ENCODE measurements around the gene CHD1. TPM values are rescaled to one million over a fixed set of nuclear protein-coding genes. Genes with fewer than 3 reads are reported as not detected.

CHD1 gene
- total and polyA plus RNA-seq, 2 of the 13 experiments (the other 11 are each of a cell fraction or from before 2014, with no cell fraction given), result 22.8 to 55.9 TPM

DNA sequence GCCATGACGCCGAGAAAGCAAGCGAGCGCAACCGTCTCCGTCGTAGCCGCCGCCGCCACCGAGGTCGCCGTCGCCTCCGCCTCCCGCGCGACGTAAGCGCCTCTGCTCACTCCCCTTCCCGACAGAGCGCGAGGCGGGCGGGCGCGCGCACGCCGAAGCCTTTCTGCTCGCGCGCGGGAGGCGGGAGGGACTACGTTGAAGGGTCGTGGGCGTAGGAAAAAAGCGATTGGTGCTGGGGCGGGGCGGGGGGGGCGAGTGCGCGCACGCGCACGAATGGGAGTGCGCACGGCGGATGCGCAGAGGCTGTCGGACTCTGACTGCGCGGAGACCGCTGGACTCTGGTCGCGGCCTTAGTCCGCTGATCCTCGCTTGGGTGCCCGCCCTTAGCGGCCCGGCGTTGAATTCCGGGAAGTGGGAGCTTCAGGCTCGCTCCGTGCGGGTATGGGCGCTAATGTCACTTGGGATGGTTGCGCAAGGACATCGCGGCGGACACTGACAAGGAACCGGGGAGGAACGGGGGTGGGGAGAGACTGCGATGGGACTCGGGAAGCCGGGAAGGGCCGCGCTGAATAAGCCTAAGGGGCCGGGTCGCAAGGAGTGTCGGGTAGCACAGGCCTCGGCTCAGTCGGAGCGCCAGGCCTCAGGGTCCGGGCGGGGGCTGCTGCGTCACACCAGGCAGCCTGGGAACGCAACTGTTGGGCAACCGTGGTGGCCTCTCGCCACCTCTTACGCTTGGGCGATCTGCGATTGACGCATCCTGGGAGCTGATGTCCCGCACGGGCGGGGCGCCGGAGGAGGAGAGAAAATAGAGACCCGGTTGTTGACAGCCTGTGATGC, at the start of gene CHD1 (continued):
- TF ChIP-seq, protein P1, sequence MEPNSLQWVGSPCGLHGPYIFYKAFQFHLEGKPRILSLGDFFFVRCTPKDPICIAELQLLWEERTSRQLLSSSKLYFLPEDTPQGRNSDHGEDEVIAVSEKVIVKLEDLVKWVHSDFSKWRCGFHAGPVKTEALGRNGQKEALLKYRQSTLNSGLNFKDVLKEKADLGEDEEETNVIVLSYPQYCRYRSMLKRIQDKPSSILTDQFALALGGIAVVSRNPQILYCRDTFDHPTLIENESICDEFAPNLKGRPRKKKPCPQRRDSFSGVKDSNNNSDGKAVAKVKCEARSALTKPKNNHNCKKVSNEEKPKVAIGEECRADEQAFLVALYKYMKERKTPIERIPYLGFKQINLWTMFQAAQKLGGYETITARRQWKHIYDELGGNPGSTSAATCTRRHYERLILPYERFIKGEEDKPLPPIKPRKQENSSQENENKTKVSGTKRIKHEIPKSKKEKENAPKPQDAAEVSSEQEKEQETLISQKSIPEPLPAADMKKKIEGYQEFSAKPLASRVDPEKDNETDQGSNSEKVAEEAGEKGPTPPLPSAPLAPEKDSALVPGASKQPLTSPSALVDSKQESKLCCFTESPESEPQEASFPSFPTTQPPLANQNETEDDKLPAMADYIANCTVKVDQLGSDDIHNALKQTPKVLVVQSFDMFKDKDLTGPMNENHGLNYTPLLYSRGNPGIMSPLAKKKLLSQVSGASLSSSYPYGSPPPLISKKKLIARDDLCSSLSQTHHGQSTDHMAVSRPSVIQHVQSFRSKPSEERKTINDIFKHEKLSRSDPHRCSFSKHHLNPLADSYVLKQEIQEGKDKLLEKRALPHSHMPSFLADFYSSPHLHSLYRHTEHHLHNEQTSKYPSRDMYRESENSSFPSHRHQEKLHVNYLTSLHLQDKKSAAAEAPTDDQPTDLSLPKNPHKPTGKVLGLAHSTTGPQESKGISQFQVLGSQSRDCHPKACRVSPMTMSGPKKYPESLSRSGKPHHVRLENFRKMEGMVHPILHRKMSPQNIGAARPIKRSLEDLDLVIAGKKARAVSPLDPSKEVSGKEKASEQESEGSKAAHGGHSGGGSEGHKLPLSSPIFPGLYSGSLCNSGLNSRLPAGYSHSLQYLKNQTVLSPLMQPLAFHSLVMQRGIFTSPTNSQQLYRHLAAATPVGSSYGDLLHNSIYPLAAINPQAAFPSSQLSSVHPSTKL (CRISPR knock-in tag; IDR thresholded peaks at IDR 0.05), result peak; percentile 51; the same call in 1 of the 2 replicates
- TF ChIP-seq ZNF713 (CRISPR knock-in tag; IDR thresholded peaks at IDR 0.05) (peak; percentile 92), SRSF9 (IDR thresholded peaks at IDR 0.05; ENCODE audit: borderline replicate concordance, insufficient read depth, low read depth, low read length, poor library complexity, severe bottlenecking) (no peak), MAF1 (CRISPR knock-in tag; IDR thresholded peaks at IDR 0.05; ENCODE audit: borderline replicate concordance) (peak; percentile 74), CAMTA2 (CRISPR knock-in tag; IDR thresholded peaks at IDR 0.05; ENCODE audit: borderline replicate concordance) (0 out of 2 replicates have a peak, but pooled peaks have one; percentile 30), ZNF124 (CRISPR knock-in tag; IDR thresholded peaks at IDR 0.05) (peak; percentile 79; the same call in 1 of the 2 replicates), ELF4 (CRISPR knock-in tag; IDR thresholded peaks at IDR 0.05; ENCODE audit: borderline replicate concordance) (peak; percentile 76; the same call in 1 of the 2 replicates), TOPORS (CRISPR knock-in tag; IDR thresholded peaks at IDR 0.05) (peak; percentile 70; the same call in 1 of the 2 replicates), POLR2A (IDR thresholded peaks at IDR 0.05; ENCODE audit: insufficient read depth in 1 of 2, low read depth in 2 of 2, low read length in 2 of 2) (peak; percentile 84 to 91), MIER3 (CRISPR knock-in tag; IDR thresholded peaks at IDR 0.05; ENCODE audit: borderline replicate concordance) (peak; percentile 76; the same call in 1 of the 2 replicates), ZNF451 (CRISPR knock-in tag; IDR thresholded peaks at IDR 0.05) (peak; percentile 81; the same call in 1 of the 2 replicates), EZH2 (conservative IDR thresholded peaks at IDR 0.05; ENCODE audit: low read depth, low read length) (no peak), ZNF703 (CRISPR knock-in tag; IDR thresholded peaks at IDR 0.05; ENCODE audit: borderline replicate concordance) (peak; percentile 63; the same call in 1 of the 2 replicates), ZNF652 (CRISPR knock-in tag; IDR thresholded peaks at IDR 0.05; ENCODE audit: borderline replicate concordance, low read depth) (no peak), ZSCAN31 (CRISPR knock-in tag; IDR thresholded peaks at IDR 0.05; ENCODE audit: low read depth) (peak; percentile 63), ZNF781 (CRISPR knock-in tag; IDR thresholded peaks at IDR 0.05; ENCODE audit: borderline replicate concordance, not compliant biosample characterization) (peak; percentile 89), ZNF44 (CRISPR knock-in tag; IDR thresholded peaks at IDR 0.05) (peak; percentile 73; the same call in 1 of the 2 replicates), ZNF460 (CRISPR knock-in tag; IDR thresholded peaks at IDR 0.05; ENCODE audit: borderline replicate concordance) (peak; percentile 45; the same call in 1 of the 2 replicates), NAIF1 (CRISPR knock-in tag; IDR thresholded peaks at IDR 0.05; ENCODE audit: borderline replicate concordance) (peak; percentile 88), GATAD1 (CRISPR knock-in tag; IDR thresholded peaks at IDR 0.05) (peak; percentile 81), ZNF746 (CRISPR knock-in tag; IDR thresholded peaks at IDR 0.05) (peak; percentile 61; the same call in 1 of the 2 replicates)
- TF ChIP-seq, protein P2, sequence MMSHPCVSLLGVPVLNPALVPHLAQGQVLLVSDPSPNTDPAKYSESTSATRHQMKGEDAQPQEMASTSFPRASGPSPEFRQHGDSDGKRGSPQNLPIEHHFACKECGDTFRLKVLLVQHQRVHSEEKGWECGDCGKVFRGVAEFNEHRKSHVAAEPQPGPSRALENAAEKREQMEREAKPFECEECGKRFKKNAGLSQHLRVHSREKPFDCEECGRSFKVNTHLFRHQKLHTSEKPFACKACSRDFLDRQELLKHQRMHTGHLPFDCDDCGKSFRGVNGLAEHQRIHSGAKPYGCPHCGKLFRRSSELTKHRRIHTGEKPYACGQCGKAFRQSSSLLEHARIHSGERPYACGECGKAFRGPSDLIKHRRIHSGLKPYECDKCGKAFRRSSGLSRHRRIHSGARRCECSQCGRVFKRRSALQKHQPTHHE (CRISPR knock-in tag; IDR thresholded peaks at IDR 0.05; ENCODE audit: borderline replicate concordance), result peak; percentile 94; the same call in 1 of the 2 replicates
- TF ChIP-seq, protein P3, sequence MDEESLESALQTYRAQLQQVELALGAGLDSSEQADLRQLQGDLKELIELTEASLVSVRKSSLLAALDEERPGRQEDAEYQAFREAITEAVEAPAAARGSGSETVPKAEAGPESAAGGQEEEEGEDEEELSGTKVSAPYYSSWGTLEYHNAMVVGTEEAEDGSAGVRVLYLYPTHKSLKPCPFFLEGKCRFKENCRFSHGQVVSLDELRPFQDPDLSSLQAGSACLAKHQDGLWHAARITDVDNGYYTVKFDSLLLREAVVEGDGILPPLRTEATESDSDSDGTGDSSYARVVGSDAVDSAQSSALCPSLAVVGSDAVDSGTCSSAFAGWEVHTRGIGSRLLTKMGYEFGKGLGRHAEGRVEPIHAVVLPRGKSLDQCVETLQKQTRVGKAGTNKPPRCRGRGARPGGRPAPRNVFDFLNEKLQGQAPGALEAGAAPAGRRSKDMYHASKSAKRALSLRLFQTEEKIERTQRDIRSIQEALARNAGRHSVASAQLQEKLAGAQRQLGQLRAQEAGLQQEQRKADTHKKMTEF (CRISPR knock-in tag; IDR thresholded peaks at IDR 0.05), result peak; percentile 91

All from HepG2 (cell line).